Neural crest cell (in vitro differentiated cells): ENCODE measurements around the gene CISTR. TPM values are rescaled to one million over a fixed set of nuclear protein-coding genes. Genes with fewer than 3 reads are reported as not detected.

Experiments used
- DNase-seq: peaks from one replicate; pipeline ENCODE4 v3.0.0; 2021; ENCODE audit warnings: low read depth, mixed read lengths, low spot score
- H3K27ac Mint-ChIP-seq: one replicate; pipeline ENCODE4 v1.8.0; 2021; ENCODE audit warnings: mild to moderate bottlenecking, mixed read lengths; ENCODE audit not compliant: unreplicated experiment
- H3K27me3 Mint-ChIP-seq: 2 replicates; pipeline ENCODE4 v1.8.0; 2021; ENCODE audit warnings: low read depth, mild to moderate bottlenecking, mixed read lengths
- H3K36me3 Mint-ChIP-seq: 2 replicates; pipeline ENCODE4 v1.8.0; 2021; ENCODE audit warnings: low read depth, mild to moderate bottlenecking, mixed read lengths
- H3K4me1 Mint-ChIP-seq: 2 replicates; pipeline ENCODE4 v1.8.0; 2021; ENCODE audit warnings: mixed read lengths
- H3K4me3 Mint-ChIP-seq: one replicate; pipeline ENCODE4 v1.8.0; 2021; ENCODE audit warnings: mild to moderate bottlenecking, mixed read lengths
- H3K9me3 Mint-ChIP-seq: 2 replicates; pipeline ENCODE4 v1.8.0; 2021; ENCODE audit warnings: mixed read lengths
- total RNA-seq: library from RNA; stranded (reverse); gene quantifications from 2 replicates; pipeline ENCODE4 v1.2.1, GENCODE V29; 2021
- TF ChIP-seq, protein P1 (sequence below): fragments of 200-600 bp; sonication (generic); conservative IDR thresholded peaks from 2 replicates; pipeline ENCODE4 v1.5.0; 2021; ENCODE audit warnings: antibody characterized with exemption, mild to moderate bottlenecking

The CISTR gene
- total RNA-seq, 1 donor from 2014 or later, result 0.61 TPM

DNA sequence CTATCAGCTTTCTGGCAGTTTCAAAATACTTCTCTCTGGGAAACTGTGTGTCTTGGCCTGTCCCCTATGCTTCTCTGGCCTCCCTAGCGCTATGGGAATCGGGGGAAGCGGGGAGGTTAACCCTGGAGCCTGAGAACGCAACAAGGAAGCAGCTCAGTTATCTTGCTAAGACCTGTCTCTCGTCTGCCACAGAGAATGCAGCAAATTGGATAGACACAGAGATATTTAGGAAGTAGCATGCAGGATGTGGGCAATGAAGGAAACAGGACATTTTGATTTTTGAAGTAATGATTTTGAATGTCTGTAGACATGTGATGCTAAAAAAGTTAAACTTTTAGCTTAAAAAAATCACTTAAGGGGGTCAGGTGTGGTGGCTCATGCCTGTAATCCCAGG lies 18.0 kb downstream of the CISTR start:
- Mint-ChIP-seq H3K4me1 (peaks cover 6% of the 10 kb centered on the region), H3K27me3 (peaks cover 37% of the 10 kb centered on the region), H3K4me3 (no peak overlapping the region), H3K27ac (no peak overlapping the region), H3K36me3 (no peaks in the 10 kb centered on the region), H3K9me3 (no peaks in the 10 kb centered on the region)
- TF ChIP-seq, protein P1, sequence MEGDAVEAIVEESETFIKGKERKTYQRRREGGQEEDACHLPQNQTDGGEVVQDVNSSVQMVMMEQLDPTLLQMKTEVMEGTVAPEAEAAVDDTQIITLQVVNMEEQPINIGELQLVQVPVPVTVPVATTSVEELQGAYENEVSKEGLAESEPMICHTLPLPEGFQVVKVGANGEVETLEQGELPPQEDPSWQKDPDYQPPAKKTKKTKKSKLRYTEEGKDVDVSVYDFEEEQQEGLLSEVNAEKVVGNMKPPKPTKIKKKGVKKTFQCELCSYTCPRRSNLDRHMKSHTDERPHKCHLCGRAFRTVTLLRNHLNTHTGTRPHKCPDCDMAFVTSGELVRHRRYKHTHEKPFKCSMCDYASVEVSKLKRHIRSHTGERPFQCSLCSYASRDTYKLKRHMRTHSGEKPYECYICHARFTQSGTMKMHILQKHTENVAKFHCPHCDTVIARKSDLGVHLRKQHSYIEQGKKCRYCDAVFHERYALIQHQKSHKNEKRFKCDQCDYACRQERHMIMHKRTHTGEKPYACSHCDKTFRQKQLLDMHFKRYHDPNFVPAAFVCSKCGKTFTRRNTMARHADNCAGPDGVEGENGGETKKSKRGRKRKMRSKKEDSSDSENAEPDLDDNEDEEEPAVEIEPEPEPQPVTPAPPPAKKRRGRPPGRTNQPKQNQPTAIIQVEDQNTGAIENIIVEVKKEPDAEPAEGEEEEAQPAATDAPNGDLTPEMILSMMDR, result no peak
- DNase-seq, result no peak

DNA sequence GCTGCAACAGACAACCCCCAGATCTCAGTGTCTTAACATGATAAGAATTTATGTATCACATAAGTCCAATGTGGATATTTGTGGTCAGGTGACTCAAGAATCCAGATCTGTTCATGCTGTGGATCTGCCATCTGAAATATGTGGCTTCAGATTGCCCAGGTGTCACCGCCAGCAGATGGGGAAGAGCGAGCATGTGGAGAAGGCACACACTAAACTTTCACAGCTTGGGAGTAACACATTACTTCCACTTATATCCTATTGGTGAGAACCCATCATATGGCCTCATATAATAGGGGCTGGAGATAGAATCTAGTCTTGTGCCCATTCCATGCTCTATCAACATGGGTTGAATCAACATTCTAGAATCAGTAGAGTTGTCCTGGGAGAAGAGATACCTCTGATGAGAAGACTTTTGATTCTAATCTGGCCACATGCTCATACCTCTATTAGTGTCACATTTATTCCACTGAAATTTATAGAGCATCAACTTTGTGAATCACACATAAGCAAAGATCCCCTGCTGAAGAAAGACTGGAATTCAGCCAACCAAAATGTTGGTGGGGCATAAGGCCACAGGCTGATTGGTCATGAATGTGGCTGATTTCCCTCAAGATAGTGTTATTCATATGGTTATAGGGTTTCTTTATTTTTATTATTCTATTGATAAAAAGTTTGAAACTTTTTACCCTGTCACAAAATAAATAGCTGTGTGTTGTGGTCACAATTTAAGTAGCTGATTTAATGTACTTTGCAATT lies 18.6 kb downstream of the CISTR start:
- TF ChIP-seq, protein P1, result no peak
- Mint-ChIP-seq H3K27me3 (peaks cover 37% of the 10 kb centered on the region), H3K36me3 (no peaks in the 10 kb centered on the region), H3K4me3 (no peak overlapping the region), H3K27ac (no peak overlapping the region), H3K4me1 (peaks cover 4% of the 10 kb centered on the region), H3K9me3 (no peaks in the 10 kb centered on the region)
- no peak for DNase-seq

DNA sequence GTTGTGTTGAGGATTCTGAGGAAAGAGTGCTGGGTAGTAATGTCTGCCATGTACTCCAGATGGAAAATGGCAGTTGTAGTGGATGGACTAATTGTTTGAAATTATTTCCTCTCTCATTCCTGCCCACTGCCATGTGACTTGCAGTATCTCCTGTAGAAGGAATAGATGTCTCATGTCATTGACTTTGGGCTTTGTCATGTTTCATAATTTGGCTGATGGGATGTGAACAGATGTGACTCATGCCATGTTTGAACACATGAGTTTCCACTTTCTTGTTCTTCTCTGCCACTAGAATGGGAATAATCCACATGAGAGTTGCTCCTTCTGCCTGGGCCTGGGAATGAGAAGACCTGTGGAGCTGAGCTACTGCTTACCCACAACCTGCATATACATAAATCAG lies 22.1 kb downstream of the CISTR start:
- DNase-seq, result no peak
- Mint-ChIP-seq H3K4me1 (peaks cover 19% of the 10 kb centered on the region), H3K27ac (no peak overlapping the region), H3K9me3 (no peaks in the 10 kb centered on the region), H3K27me3 (peaks cover 41% of the 10 kb centered on the region), H3K4me3 (peak overlapping the region; percentile 11), H3K36me3 (no peaks in the 10 kb centered on the region)
- TF ChIP-seq, protein P1, result no peak

DNA sequence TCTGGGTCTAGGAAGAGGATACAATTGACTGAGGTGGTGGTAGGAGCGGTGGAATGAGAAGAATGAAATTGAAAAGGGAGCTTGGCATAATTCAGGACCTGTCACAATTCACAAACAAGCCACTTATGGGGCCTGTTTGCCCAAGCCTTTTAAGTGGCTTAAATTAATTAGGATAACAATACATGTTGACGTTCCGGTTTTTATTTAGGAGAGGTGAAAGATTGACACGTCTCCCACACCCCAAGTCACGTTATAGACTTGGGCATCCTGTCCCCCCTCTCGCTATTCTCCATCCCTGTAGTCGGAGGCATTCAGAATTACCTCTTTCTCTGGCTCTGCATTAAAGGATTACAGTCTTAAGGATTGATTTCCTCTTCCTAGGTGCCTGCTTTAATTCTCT lies 23.6 kb downstream of the CISTR start:
- Mint-ChIP-seq H3K27ac (no peak overlapping the region), H3K4me1 (peaks cover 19% of the 10 kb centered on the region), H3K9me3 (no peaks in the 10 kb centered on the region), H3K4me3 (peak overlapping the region; percentile 97), H3K36me3 (no peaks in the 10 kb centered on the region), H3K27me3 (peaks cover 29% of the 10 kb centered on the region)
- TF ChIP-seq, protein P1, result no peak
- DNase-seq, result no peak

- Mint-ChIP-seq H3K27me3 (peaks cover 22% of the 10 kb centered on the region), H3K27ac (peak within 1 kb of the TSS; percentile 52), H3K36me3 (no peaks in the 10 kb centered on the region), H3K4me1 (peaks cover 19% of the 10 kb centered on the region), H3K9me3 (no peaks in the 10 kb centered on the region), H3K4me3 (peak within 1 kb of the TSS; percentile 97)
- TF ChIP-seq, protein P1, result no peak
- DNase-seq, result peak; percentile 90
These were observed 24.3 kb downstream of the CISTR start, which contains the start of gene CALCOCO1 for GRCh38 chr12:53727310-53728041. TSS of gene CALCOCO1 (minus strand) at chr12:53727452. CDS start at chr12:53725242, 2,210 bp downstream.
